GM23338 (cell line): ENCODE results near the gene ME3. TPM values are rescaled to one million over a fixed set of nuclear protein-coding genes. Genes with fewer than 3 reads are reported as not detected.

ENCODE experiments used
- ATAC-seq: fragments of 200-7000 bp; cut with Tn5 transposase; 3 replicates; pipeline ENCODE4 v1.9.1; 2020
- DNase-seq: peaks from one replicate; pipeline ENCODE4 v3.0.0-alpha.2; 2015; ENCODE audit warnings: low spot score
- H2AFZ ChIP-seq: fragments of 200-600 bp; sonication (generic); 2 replicates; pipeline ENCODE4 v1.8.0; 2016; ENCODE audit warnings: antibody characterized with exemption, mild to moderate bottlenecking, moderate library complexity
- H3F3A ChIP-seq: fragments of 200-600 bp; sonication (generic); replicated peaks from 2 replicates; pipeline ENCODE4 v1.8.0; 2017; ENCODE audit warnings: antibody characterized with exemption, mixed run types, low read depth
- H3K27ac ChIP-seq: fragments of 200-600 bp; sonication (generic); 2 replicates; pipeline ENCODE4 v1.6.1; 2016; ENCODE audit warnings: low read depth
- H3K27me3 ChIP-seq: fragments of 200-600 bp; sonication (generic); 2 replicates; pipeline ENCODE4 v1.8.0; 2016; ENCODE audit warnings: mild to moderate bottlenecking, mixed run types, moderate library complexity; ENCODE audit not compliant: insufficient read depth
- H3K36me3 ChIP-seq: fragments of 200-600 bp; sonication (generic); 2 replicates; pipeline ENCODE4 v1.8.0; 2016; ENCODE audit warnings: mild to moderate bottlenecking; ENCODE audit not compliant: insufficient read depth
- H3K4me1 ChIP-seq: fragments of 200-600 bp; sonication (generic); 2 replicates; pipeline ENCODE4 v1.8.0; 2016; ENCODE audit warnings: mild to moderate bottlenecking, moderate library complexity; ENCODE audit not compliant: insufficient read depth
- H3K4me2 ChIP-seq: fragments of 200-600 bp; sonication (generic); 2 replicates; pipeline ENCODE4 v1.7.1; 2017; ENCODE audit warnings: mixed run types
- H3K4me3 ChIP-seq: fragments of 200-600 bp; sonication (generic); 2 replicates; pipeline ENCODE4 v1.6.1; 2016; ENCODE audit warnings: mixed run types
- H3K79me2 ChIP-seq: fragments of 200-600 bp; sonication (generic); replicated peaks from 2 replicates; pipeline ENCODE4 v1.8.0; 2017; ENCODE audit warnings: mild to moderate bottlenecking; ENCODE audit not compliant: insufficient read depth
- H3K9me2 ChIP-seq: fragments of 200-600 bp; sonication (generic); 2 replicates; pipeline ENCODE4 v1.8.0; 2017; ENCODE audit not compliant: insufficient read depth
- H4K20me1 ChIP-seq: fragments of 200-600 bp; sonication (generic); replicated peaks from 2 replicates; pipeline ENCODE4 v1.8.0; 2017; ENCODE audit warnings: mild to moderate bottlenecking; ENCODE audit not compliant: insufficient read depth
- H3K27ac Mint-ChIP-seq: 2 replicates; pipeline ENCODE4 v1.8.0; 2020; ENCODE audit warnings: inconsistent platforms, mild to moderate bottlenecking, moderate library complexity, mixed read lengths
- H3K27me3 Mint-ChIP-seq: 3 replicates; pipeline ENCODE4 v1.8.0; 2022; ENCODE audit warnings: low read depth, mild to moderate bottlenecking, moderate library complexity, mixed read lengths, inconsistent platforms; ENCODE audit not compliant: insufficient read depth, poor library complexity
- H3K36me3 Mint-ChIP-seq: 3 replicates; pipeline ENCODE4 v1.8.0; 2021; ENCODE audit warnings: low read depth, mild to moderate bottlenecking, inconsistent platforms, moderate library complexity, mixed read lengths
- H3K4me1 Mint-ChIP-seq: 3 replicates; pipeline ENCODE4 v1.8.0; 2020; ENCODE audit warnings: mild to moderate bottlenecking, inconsistent platforms, mixed read lengths
- H3K4me3 Mint-ChIP-seq: 3 replicates; pipeline ENCODE4 v1.8.0; 2021; ENCODE audit warnings: moderate library complexity, mild to moderate bottlenecking, inconsistent platforms, mixed read lengths
- H3K9me3 Mint-ChIP-seq: 3 replicates; pipeline ENCODE4 v1.8.0; 2020; ENCODE audit warnings: moderate library complexity, mild to moderate bottlenecking, inconsistent platforms, mixed read lengths
- EZH2phosphoT487 ChIP-seq: fragments of 200-600 bp; sonication (generic); IDR thresholded peaks from one replicate; pipeline ENCODE4 v1.8.1; 2018; ENCODE audit warnings: antibody characterized with exemption; ENCODE audit not compliant: unreplicated experiment
- JUNB ChIP-seq: IDR thresholded peaks from one replicate; pipeline ENCODE4 v1.6.1; 2016; ENCODE audit warnings: antibody characterized with exemption; ENCODE audit not compliant: unreplicated experiment
- NANOG ChIP-seq: IDR thresholded peaks from 2 replicates; pipeline ENCODE4 v1.6.1; 2016; ENCODE audit warnings: antibody characterized with exemption, borderline replicate concordance
- STAT1 ChIP-seq: IDR thresholded peaks from one replicate; pipeline ENCODE4 v1.6.1; 2016; ENCODE audit warnings: antibody characterized with exemption; ENCODE audit not compliant: unreplicated experiment
- ZNF331 ChIP-seq: fragments of 250-450 bp; sonication (Bioruptor Pico); IDR thresholded peaks from 2 replicates; pipeline ENCODE4 v1.5.0; 2020; ENCODE audit warnings: low read depth, mild to moderate bottlenecking, moderate library complexity
- polyA plus RNA-seq: library from polyadenylated mRNA; unstranded; fragments of >200 nt; fragmentation: Nextera tagmentation; extraction: Ambion mirVana; gene quantifications from 2 replicates; pipeline ENCODE4 v1.2.1, GENCODE V29; 2016
- total RNA-seq: library from RNA; depleted of rRNA; stranded (reverse); fragments of >200 nt; shearing (Covaris generic); gene quantifications from 2 replicates; pipeline ENCODE4 v1.2.3, GENCODE V29; 2014
- TF ChIP-seq, protein P1 (sequence below): fragments of 250-450 bp; sonication (Bioruptor Pico); IDR thresholded peaks from 2 replicates; pipeline ENCODE4 v1.5.0; 2020; ENCODE audit warnings: mild to moderate bottlenecking, moderate library complexity

Gene ME3
- total and polyA plus RNA-seq, 2 experiments from 2014 or later: 1.3 to 4.0 TPM

DNA sequence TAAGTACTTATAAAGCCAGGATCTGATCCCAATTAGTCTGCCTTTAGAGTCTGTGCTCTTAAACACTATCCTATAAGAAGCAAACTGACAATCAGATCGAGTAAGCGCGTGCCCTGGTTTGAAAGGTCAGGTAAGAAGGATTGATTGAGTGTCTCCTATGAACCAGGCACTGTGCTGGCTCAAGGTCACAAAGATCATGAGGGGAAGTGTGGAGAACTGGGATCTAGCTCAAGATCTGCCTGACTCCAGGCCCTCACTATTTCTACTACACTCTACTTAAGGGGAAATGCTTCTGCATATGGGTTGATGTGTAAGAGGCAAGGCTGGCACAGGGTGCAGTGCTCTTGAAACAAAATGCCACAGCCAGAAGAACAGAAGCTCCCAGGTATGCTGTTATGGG, 77.0 kb downstream of the ME3 start:
- H3K4me1 Mint-ChIP-seq: peaks cover 31% of the 10 kb centered on the region

More for the DNA sequence above, 77.0 kb downstream of the ME3 start:
- Histone ChIP-seq H4K20me1 (no peaks in the 10 kb centered on the region), H3K27me3 (no peaks in the 10 kb centered on the region), H3K9me2 (peaks cover 5% of the 10 kb centered on the region; the same call in 1 of the 2 replicates), H3K4me3 (no peak overlapping the region), H3K79me2 (no peaks in the 10 kb centered on the region), H3K4me2 (no peak overlapping the region), H3F3A (no peaks in the 10 kb centered on the region), H2AFZ (no peak overlapping the region), H3K27ac (no peak overlapping the region), H3K4me1 (peaks cover 21% of the 10 kb centered on the region), H3K36me3 (no peaks in the 10 kb centered on the region; the same call in 1 of the 2 replicates)
- TF ChIP-seq NANOG (no peak), EZH2phosphoT487 (no peak), STAT1 (no peak), JUNB (no peak), ZNF331 (CRISPR knock-in tag) (no peak)
- TF ChIP-seq, protein P1, sequence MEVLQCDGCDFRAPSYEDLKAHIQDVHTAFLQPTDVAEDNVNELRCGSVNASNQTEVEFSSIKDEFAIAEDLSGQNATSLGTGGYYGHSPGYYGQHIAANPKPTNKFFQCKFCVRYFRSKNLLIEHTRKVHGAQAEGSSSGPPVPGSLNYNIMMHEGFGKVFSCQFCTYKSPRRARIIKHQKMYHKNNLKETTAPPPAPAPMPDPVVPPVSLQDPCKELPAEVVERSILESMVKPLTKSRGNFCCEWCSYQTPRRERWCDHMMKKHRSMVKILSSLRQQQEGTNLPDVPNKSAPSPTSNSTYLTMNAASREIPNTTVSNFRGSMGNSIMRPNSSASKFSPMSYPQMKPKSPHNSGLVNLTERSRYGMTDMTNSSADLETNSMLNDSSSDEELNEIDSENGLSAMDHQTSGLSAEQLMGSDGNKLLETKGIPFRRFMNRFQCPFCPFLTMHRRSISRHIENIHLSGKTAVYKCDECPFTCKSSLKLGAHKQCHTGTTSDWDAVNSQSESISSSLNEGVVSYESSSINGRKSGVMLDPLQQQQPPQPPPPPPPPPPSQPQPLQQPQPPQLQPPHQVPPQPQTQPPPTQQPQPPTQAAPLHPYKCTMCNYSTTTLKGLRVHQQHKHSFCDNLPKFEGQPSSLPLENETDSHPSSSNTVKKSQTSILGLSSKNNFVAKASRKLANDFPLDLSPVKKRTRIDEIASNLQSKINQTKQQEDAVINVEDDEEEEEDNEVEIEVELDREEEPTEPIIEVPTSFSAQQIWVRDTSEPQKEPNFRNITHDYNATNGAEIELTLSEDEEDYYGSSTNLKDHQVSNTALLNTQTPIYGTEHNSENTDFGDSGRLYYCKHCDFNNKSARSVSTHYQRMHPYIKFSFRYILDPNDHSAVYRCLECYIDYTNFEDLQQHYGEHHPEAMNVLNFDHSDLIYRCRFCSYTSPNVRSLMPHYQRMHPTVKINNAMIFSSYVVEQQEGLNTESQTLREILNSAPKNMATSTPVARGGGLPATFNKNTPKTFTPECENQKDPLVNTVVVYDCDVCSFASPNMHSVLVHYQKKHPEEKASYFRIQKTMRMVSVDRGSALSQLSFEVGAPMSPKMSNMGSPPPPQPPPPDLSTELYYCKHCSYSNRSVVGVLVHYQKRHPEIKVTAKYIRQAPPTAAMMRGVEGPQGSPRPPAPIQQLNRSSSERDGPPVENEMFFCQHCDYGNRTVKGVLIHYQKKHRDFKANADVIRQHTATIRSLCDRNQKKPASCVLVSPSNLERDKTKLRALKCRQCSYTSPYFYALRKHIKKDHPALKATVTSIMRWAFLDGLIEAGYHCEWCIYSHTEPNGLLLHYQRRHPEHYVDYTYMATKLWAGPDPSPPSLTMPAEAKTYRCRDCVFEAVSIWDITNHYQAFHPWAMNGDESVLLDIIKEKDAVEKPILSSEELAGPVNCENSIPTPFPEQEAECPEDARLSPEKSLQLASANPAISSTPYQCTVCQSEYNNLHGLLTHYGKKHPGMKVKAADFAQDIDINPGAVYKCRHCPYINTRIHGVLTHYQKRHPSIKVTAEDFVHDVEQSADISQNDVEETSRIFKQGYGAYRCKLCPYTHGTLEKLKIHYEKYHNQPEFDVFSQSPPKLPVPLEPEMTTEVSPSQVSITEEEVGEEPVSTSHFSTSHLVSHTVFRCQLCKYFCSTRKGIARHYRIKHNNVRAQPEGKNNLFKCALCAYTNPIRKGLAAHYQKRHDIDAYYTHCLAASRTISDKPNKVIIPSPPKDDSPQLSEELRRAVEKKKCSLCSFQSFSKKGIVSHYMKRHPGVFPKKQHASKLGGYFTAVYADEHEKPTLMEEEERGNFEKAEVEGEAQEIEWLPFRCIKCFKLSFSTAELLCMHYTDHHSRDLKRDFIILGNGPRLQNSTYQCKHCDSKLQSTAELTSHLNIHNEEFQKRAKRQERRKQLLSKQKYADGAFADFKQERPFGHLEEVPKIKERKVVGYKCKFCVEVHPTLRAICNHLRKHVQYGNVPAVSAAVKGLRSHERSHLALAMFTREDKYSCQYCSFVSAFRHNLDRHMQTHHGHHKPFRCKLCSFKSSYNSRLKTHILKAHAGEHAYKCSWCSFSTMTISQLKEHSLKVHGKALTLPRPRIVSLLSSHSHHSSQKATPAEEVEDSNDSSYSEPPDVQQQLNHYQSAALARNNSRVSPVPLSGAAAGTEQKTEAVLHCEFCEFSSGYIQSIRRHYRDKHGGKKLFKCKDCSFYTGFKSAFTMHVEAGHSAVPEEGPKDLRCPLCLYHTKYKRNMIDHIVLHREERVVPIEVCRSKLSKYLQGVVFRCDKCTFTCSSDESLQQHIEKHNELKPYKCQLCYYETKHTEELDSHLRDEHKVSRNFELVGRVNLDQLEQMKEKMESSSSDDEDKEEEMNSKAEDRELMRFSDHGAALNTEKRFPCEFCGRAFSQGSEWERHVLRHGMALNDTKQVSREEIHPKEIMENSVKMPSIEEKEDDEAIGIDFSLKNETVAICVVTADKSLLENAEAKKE (CRISPR knock-in tag): no peak
- Mint-ChIP-seq H3K9me3 (peaks cover 32% of the 10 kb centered on the region), H3K36me3 (peaks cover 29% of the 10 kb centered on the region; the same call in 2 of the 3 replicates), H3K27me3 (no peaks in the 10 kb centered on the region), H3K27ac (no peak overlapping the region), H3K4me3 (no peak overlapping the region)
- DNase-seq (no peak), ATAC-seq (no peak)
